GM12872 (cell line): ENCODE results near the gene MSGN1.

ENCODE experiments used
- CTCF ChIP-seq: IDR thresholded peaks from 3 replicates; pipeline ENCODE4 v1.5.1; 2011; ENCODE audit warnings: low read depth, mild to moderate bottlenecking, low read length, moderate library complexity; ENCODE audit not compliant: insufficient read depth

Gene MSGN1

GRCh38 chr2:17795309-17795708 lies 21.0 kb upstream of the MSGN1 start:
- no peak for TF ChIP-seq CTCF

DNA sequence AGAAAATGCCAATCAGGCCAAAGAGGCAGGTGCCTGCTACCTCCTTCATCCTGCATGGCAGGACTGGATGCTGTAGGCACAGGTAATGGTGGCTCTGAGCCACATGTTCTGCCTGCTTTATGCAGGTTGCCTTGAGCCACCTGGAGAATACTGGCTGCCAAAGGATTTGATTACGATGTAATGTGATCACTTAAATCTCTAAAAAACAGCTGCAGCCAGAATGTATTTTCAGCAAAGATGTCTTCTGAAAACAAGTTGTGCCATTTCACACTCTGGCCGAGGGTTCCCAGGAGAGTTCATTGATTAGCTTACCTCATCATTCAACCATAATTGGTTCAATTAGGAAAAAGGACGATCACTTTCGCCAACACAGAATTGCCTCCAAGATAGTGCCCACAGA lies 17.9 kb upstream of the MSGN1 start:
- TF ChIP-seq CTCF = no peak

DNA sequence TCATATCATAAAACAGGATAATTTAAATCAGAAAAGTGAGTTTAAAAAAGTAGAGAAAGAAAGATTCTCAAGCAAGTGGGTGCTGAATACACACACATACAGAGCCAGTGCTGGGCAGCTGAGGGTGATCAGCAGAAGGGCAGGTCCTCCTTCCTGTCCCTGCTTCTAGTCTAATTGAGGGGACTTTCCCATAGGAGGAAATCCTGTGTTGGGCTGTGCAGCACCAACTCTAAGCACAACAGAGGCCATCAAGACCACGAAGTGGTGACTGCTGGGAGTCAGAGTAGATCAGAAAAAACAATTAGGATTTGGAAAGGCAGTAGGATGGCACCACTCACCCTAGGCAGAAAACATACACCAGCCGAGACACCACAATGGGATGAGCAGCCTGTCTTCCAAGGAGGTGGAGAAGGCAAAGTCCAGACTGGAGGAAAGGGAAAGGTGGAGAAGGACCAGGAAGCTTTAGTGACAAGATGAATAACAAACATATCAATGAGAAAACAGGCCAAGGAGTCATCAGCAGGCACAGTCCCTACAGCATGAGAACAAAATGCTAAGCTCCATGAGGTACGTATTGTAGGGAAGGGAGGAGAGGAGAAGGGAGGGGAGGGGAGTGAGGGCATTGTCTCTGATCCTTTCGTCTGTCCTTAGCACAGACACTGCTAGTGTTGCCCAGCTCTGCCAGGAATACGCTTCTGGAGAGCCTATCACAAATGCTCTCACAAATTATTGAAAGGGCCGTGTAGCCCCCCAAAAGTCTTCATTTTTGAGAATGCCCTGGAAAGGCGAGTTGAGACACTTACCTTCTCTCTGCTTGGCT lies 16.7 kb upstream of the MSGN1 start:
- no peak for TF ChIP-seq CTCF

GRCh38 chr2:17800219-17800618 lies 16.0 kb upstream of the MSGN1 start:
- no peak for TF ChIP-seq CTCF

DNA sequence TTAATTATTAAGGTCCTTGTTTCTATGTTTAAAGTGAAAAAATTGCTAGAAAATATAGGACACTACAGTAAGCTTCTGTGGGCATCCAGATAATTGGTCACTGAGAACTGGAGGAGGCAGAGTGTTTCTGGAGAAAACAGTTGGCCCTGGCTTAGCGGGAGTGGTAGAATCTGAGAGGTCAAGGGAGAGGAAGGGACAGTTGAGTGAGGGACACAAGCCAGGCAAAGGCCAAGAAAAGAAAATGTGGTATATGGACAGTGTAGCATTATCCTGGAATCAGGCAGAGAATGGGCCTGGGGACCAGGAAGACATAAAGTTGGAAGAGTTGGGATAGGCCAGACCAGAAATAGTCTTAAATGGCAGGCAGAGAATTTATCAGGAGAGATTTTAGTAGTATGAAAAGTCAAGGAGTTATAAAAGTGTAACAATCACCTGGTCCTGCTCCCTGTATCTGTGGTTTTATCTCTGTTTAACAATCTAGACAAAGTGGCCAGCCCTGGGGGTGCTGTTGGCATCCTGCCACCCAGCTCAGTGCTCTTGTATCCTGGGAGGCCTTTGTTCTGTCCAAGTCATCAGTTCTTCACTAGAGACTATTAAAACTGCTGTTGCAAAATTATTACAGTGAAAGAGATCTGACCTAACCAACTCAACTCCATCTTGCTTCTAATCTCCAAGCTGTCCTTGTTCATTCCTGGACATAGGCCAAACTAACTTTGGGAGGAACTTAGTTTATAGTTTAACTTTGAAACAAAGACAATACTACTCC lies 15.4 kb upstream of the MSGN1 start:
- no peak for TF ChIP-seq CTCF

- no peak for TF ChIP-seq CTCF
These were observed 12.8 kb upstream of the MSGN1 start for GRCh38 chr2:17803497-17803896.

DNA sequence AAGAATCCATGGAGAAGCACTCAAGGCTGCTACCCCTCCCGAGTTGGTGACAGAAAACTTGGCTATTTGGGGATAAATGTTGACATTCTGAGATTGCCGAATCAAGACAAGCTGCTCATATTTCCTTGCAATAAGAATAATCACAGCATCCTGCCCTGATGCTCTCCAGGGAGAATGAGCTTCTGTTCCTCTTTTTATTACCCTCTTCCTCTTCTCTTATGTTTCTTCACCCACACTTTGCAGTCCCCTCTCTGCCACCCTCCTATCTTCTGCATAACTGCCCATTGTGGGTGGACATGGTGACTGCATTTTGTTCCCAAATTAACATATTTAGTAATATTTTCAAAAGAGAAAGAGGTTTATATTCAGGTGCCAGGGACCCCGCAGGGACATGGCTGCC lies 11.9 kb upstream of the MSGN1 start:
- TF ChIP-seq CTCF = no peak
